Right ventricle myocardium inferior (tissue), 1 donor: Measurements from ENCODE around the gene EGFLAM. TPM values are rescaled to one million over a fixed set of nuclear protein-coding genes. Genes with fewer than 3 reads are reported as not detected.

ENCODE experiments used
- ATAC-seq: fragments of 200-7000 bp; cut with Tn5 transposase; one replicate; pipeline ENCODE4 v1.9.1; 2020; ENCODE audit warnings: mild to moderate bottlenecking, moderate library complexity
- DNase-seq: peaks from one replicate; pipeline ENCODE4 v3.0.0; 2021; ENCODE audit errors: missing footprints
- intact Hi-C: fragments of 100-400 bp; cut with DNase I; formaldehyde crosslinking; loops from one replicate; pipeline ENCODE4 v1.11.0; 2022
- total RNA-seq: library from RNA; stranded (reverse); fragmentation: NEBNext Ultra II Directional; extraction: Animal tissue kit (Norgen Biotek cat#: 25700); gene quantifications from one replicate; pipeline ENCODE4 v1.2.1, GENCODE V29; 2021
- donor health status: DM: no; HTN: yes; CAD: no; lungs with severe emphysema.

Gene EGFLAM
- total RNA-seq, 1 donor from 2014 or later: 8.8 TPM

- DNase-seq (no peak), ATAC-seq (peak; percentile 21)
- intact Hi-C loops: no loop called here
Measured at GRCh38 chr5:38450627-38451026, 192.3 kb downstream of the EGFLAM start.

GRCh38 chr5:38451074-38451725, 192.8 kb downstream of the EGFLAM start:
- intact Hi-C loops: no loop called here
- ATAC-seq (peak; percentile 35), DNase-seq (no peak)

- intact Hi-C loops: no loop called here
- no peak for DNase-seq
Measured at GRCh38 chr5:38452201-38452600, 193.8 kb downstream of the EGFLAM start.

GRCh38 chr5:38453506-38453905, 195.1 kb downstream of the EGFLAM start:
- no peak for DNase-seq
- intact Hi-C loops: no loop called here
- no peak for ATAC-seq

More at GRCh38 chr5:38452201-38452600, 193.8 kb downstream of the EGFLAM start:
- ATAC-seq: no peak

GRCh38 chr5:38453921-38454320, 195.6 kb downstream of the EGFLAM start:
- ATAC-seq (no peak), DNase-seq (no peak)
- intact Hi-C loops: no loop called here

- ATAC-seq (no peak), DNase-seq (no peak)
- intact Hi-C loops: no loop called here
Measured at GRCh38 chr5:38455796-38456330, 197.5 kb downstream of the EGFLAM start.

- ATAC-seq (no peak), DNase-seq (no peak)
- intact Hi-C loops: no loop called here
Measured at GRCh38 chr5:38456657-38457399, 198.5 kb downstream of the EGFLAM start.

GRCh38 chr5:38458174-38458573, 199.8 kb downstream of the EGFLAM start:
- intact Hi-C loops: no loop called here
- no peak for ATAC-seq
- DNase-seq: no peak

- intact Hi-C loops: no loop called here
- no peak for DNase-seq
- ATAC-seq: no peak
Measured at GRCh38 chr5:38462976-38463633, 204.7 kb downstream of the EGFLAM start.

GRCh38 chr5:38463634-38464521, 205.5 kb downstream of the EGFLAM start:
- intact Hi-C loops: no loop called here
- no peak for DNase-seq
- no peak for ATAC-seq

- DNase-seq (no peak), ATAC-seq (no peak)
- intact Hi-C loops: no loop called here
Measured at GRCh38 chr5:38465061-38465460, 206.7 kb downstream of the EGFLAM start.

- ATAC-seq (no peak), DNase-seq (no peak)
- intact Hi-C loops: no loop called here
Measured at GRCh38 chr5:38465702-38466423, 207.5 kb downstream of the EGFLAM start.

GRCh38 chr5:38466424-38467189, 208.2 kb downstream of the EGFLAM start:
- DNase-seq (peak; percentile 91), ATAC-seq (peak; percentile 67)
- intact Hi-C loops: no loop called here

- ATAC-seq: peak; percentile 35
- no peak for DNase-seq
Measured at GRCh38 chr5:38467353-38468040, 209.1 kb downstream of the EGFLAM start.

GRCh38 chr5:38468202-38468673, 209.9 kb downstream of the EGFLAM start:
- intact Hi-C loops: no loop called here
- ATAC-seq: no peak
- no peak for DNase-seq

More at GRCh38 chr5:38467353-38468040, 209.1 kb downstream of the EGFLAM start:
- intact Hi-C loops: no loop called here

GRCh38 chr5:38468978-38469706, 210.8 kb downstream of the EGFLAM start:
- ATAC-seq: peak; percentile 71
- peak; percentile 88 for DNase-seq
- intact Hi-C loops: no loop called here
